H1 (cell line): ENCODE results near the gene TASP1. TPM values are rescaled to one million over a fixed set of nuclear protein-coding genes. Genes with fewer than 3 reads are reported as not detected.

Experiments
- CTCF ChIA-PET: fragments of 300-600 bp; sonication (Branson Sonifier 250); formaldehyde crosslinking; loops from one replicate; lab custom pipeline; 2021; ENCODE audit not compliant: partially characterized antibody; lab: Charles Lee
- POLR2A ChIA-PET: fragments of 300-600 bp; sonication (Branson Sonifier 250); formaldehyde crosslinking; loops from one replicate; lab custom pipeline; 2021; ENCODE audit warnings: inconsistent platforms; ENCODE audit not compliant: partially characterized antibody; lab: Charles Lee
- DNase-seq, 2 experiments: peaks; one replicate each; pipeline versions ENCODE4 v3.0.0 to v3.0.0-alpha.2; 2010 to 2022; ENCODE audit warnings: low spot score in 2 of 2, low read depth in 1 of 2, mixed read lengths in 1 of 2
- FAIRE-seq: peaks from 2 replicates; lab custom pipeline; 2011; peaks lifted over from hg19 to GRCh38; lab: Jason Lieb, UNC
- H2AFZ ChIP-seq: 2 replicates; pipeline ENCODE4 v1.8.1; 2012; ENCODE audit warnings: low read length, inconsistent platforms
- H2AK5ac ChIP-seq: 2 replicates; pipeline ENCODE4 v1.6.1; 2013; ENCODE audit warnings: low read depth, low read length
- H2BK120ac ChIP-seq: replicated peaks from 2 replicates; pipeline ENCODE3; 2013; ENCODE audit warnings: low read depth, low read length, inconsistent platforms
- H2BK12ac ChIP-seq: 2 replicates; pipeline ENCODE4 v1.6.1; 2013; ENCODE audit warnings: low read depth, low read length
- H2BK15ac ChIP-seq: 2 replicates; pipeline ENCODE4 v1.6.1; 2013; ENCODE audit warnings: low read length
- H2BK20ac ChIP-seq: 2 replicates; pipeline ENCODE4 v1.6.1; 2013; ENCODE audit warnings: low read length
- H2BK5ac ChIP-seq: 2 replicates; pipeline ENCODE4 v1.6.1; 2013; ENCODE audit warnings: low read depth, low read length
- H3K14ac ChIP-seq: 2 replicates; pipeline ENCODE4 v1.6.1; 2013; ENCODE audit warnings: inconsistent platforms; ENCODE audit not compliant: insufficient read length
- H3K18ac ChIP-seq: 2 replicates; pipeline ENCODE4 v1.6.1; 2013; ENCODE audit warnings: low read length; ENCODE audit errors: extremely low read depth
- H3K23ac ChIP-seq: 2 replicates; pipeline ENCODE4 v1.6.1; 2013; ENCODE audit warnings: inconsistent platforms; ENCODE audit not compliant: insufficient read length
- H3K23me2 ChIP-seq: 2 replicates; pipeline ENCODE4 v1.6.1; 2013; ENCODE audit warnings: low read depth, low read length
- H3K27ac ChIP-seq: 2 replicates; pipeline ENCODE4 v1.6.1; 2011; ENCODE audit warnings: low read depth, low read length, inconsistent platforms
- H3K27me3 ChIP-seq, 4 experiments: replicated peaks in 1 of 4; 1 replicate in 1 of 4; 2 replicates in 3 of 4; pipeline versions ENCODE4 v1.6.1 to v1.8.1; 2011 to 2013; ENCODE audit warnings: low read length in 3 of 4, mild to moderate bottlenecking in 3 of 4, inconsistent platforms in 2 of 4, mixed read lengths in 2 of 4, moderate library complexity in 1 of 4; ENCODE audit not compliant: control insufficient read depth in 3 of 4, insufficient read depth in 3 of 4; ENCODE audit errors: extremely low read depth in 1 of 4
- H3K36me3 ChIP-seq, 4 experiments: 2 replicates each; pipeline versions ENCODE4 v1.6.1 to v1.8.1; 2011 to 2013; ENCODE audit warnings: mild to moderate bottlenecking in 4 of 4, low read length in 3 of 4, moderate library complexity in 2 of 4, control low read depth in 1 of 4, inconsistent platforms in 1 of 4; ENCODE audit not compliant: insufficient read depth in 4 of 4, control insufficient read depth in 2 of 4
- H3K4ac ChIP-seq: replicated peaks from 2 replicates; pipeline ENCODE3; 2013; ENCODE audit warnings: low read length, low read depth, mixed read lengths, inconsistent platforms; ENCODE audit not compliant: insufficient read length
- H3K4me1 ChIP-seq, 4 experiments: replicated peaks in 1 of 4; 1 replicate in 1 of 4; 2 replicates in 3 of 4; pipeline versions ENCODE4 v1.6.1 to v1.8.1; 2011 to 2013; ENCODE audit warnings: low read length in 3 of 4, inconsistent platforms in 2 of 4, mixed read lengths in 1 of 4; ENCODE audit not compliant: insufficient read depth in 4 of 4, control insufficient read depth in 3 of 4
- H3K4me2 ChIP-seq, 2 experiments: 2 replicates each; pipeline versions ENCODE4 v1.6.1 to v1.8.1; 2011 to 2013; ENCODE audit warnings: low read depth in 2 of 2, low read length in 2 of 2, control low read depth in 1 of 2, inconsistent platforms in 1 of 2, mild to moderate bottlenecking in 1 of 2; ENCODE audit not compliant: insufficient read depth in 1 of 2
- H3K4me3 ChIP-seq, 4 experiments: fragments of 200-600, 300-600 bp in 1 of 4; sonication (generic), shearing (Covaris generic), sonication (Bioruptor Twin) in 1 of 4; 2 replicates each; pipeline versions ENCODE4 v1.5.1 to v1.8.1; 2011 to 2016; ENCODE audit warnings: low read length in 4 of 4, low read depth in 3 of 4, control low read depth in 2 of 4, inconsistent platforms in 2 of 4, mild to moderate bottlenecking in 2 of 4, mixed read lengths in 1 of 4, moderate library complexity in 1 of 4; ENCODE audit not compliant: insufficient read depth in 2 of 4; ENCODE audit errors: extremely low read depth in 1 of 4
- H3K56ac ChIP-seq: replicated peaks from 2 replicates; pipeline ENCODE3; 2013; ENCODE audit warnings: low read depth, mild to moderate bottlenecking, mixed read lengths, low read length, inconsistent platforms; ENCODE audit not compliant: insufficient read length
- H3K79me1 ChIP-seq: 2 replicates; pipeline ENCODE4 v1.6.1; 2013; ENCODE audit warnings: low read depth, low read length, control low read depth
- H3K79me2 ChIP-seq, 2 experiments: 2 replicates each; pipeline versions ENCODE4 v1.6.1 to v1.8.1; 2012 to 2013; ENCODE audit warnings: low read length in 2 of 2, mild to moderate bottlenecking in 2 of 2, inconsistent platforms in 1 of 2; ENCODE audit not compliant: insufficient read depth in 2 of 2, control insufficient read depth in 1 of 2
- H3K9ac ChIP-seq, 4 experiments: replicated peaks in 1 of 4; 1 replicate in 1 of 4; 2 replicates in 3 of 4; pipeline versions ENCODE4 v1.6.1 to v1.8.1; 2011 to 2013; ENCODE audit warnings: low read depth in 3 of 4, low read length in 3 of 4, control low read depth in 2 of 4, mild to moderate bottlenecking in 2 of 4, moderate library complexity in 2 of 4, inconsistent platforms in 1 of 4; ENCODE audit errors: extremely low read depth in 1 of 4
- H3K9me3 ChIP-seq, 2 experiments: 2 replicates each; pipeline versions ENCODE4 v1.6.1 to v1.8.1; 2012 to 2013; ENCODE audit warnings: mild to moderate bottlenecking in 2 of 2, moderate library complexity in 2 of 2, control low read depth in 1 of 2, inconsistent platforms in 1 of 2, low read depth in 1 of 2, low read length in 1 of 2, mixed read lengths in 1 of 2; ENCODE audit not compliant: insufficient read depth in 2 of 2
- H4K20me1 ChIP-seq, 2 experiments: replicated peaks in 1 of 2; 2 replicates each; pipeline versions ENCODE3 to v1.8.1; 2011 to 2013; ENCODE audit warnings: inconsistent platforms in 2 of 2, low read length in 2 of 2, mild to moderate bottlenecking in 1 of 2; ENCODE audit not compliant: insufficient read depth in 2 of 2, control insufficient read depth in 1 of 2
- H4K5ac ChIP-seq: 2 replicates; pipeline ENCODE4 v1.6.1; 2013; ENCODE audit warnings: low read length, low read depth, mixed read lengths, inconsistent platforms; ENCODE audit not compliant: insufficient read length
- H4K8ac ChIP-seq: 2 replicates; pipeline ENCODE4 v1.8.0; 2013; ENCODE audit warnings: mild to moderate bottlenecking, moderate library complexity, low read length, inconsistent platforms; ENCODE audit not compliant: insufficient read depth; ENCODE audit errors: extremely low read depth
- H4K91ac ChIP-seq: replicated peaks from 2 replicates; pipeline ENCODE3; 2013; ENCODE audit warnings: low read length, mixed read lengths, inconsistent platforms; ENCODE audit not compliant: insufficient read length
- CHD1 ChIP-seq: IDR thresholded peaks from 2 replicates; pipeline ENCODE4 v1.6.1; 2012; ENCODE audit warnings: low read depth, low read length, improper control_type of control experiment
- EGR1 ChIP-seq: IDR thresholded peaks from 2 replicates; pipeline ENCODE4 v1.6.1; 2011; ENCODE audit warnings: low read depth, low read length, borderline replicate concordance
- HDAC6 ChIP-seq: IDR thresholded peaks from one replicate; pipeline ENCODE4 v1.7.1; 2012; ENCODE audit warnings: low read depth, mild to moderate bottlenecking, inconsistent platforms, low read length, moderate library complexity
- JUND ChIP-seq: IDR thresholded peaks from 2 replicates; pipeline ENCODE4 v1.6.1; 2011; ENCODE audit warnings: mild to moderate bottlenecking, improper control_type of control experiment, low read length
- PHF8 ChIP-seq: fragments of 200-600 bp; sonication (generic); conservative IDR thresholded peaks from 2 replicates; pipeline ENCODE4 v1.7.1; 2012; ENCODE audit warnings: low read depth, mild to moderate bottlenecking, inconsistent platforms, low read length, moderate library complexity
- SRF ChIP-seq: IDR thresholded peaks from 2 replicates; pipeline ENCODE4 v1.6.1; 2011; ENCODE audit warnings: mild to moderate bottlenecking, low read depth, low read length, moderate library complexity
- TAF7 ChIP-seq: optimal IDR thresholded peaks from 2 replicates; pipeline ENCODE3; 2011; ENCODE audit warnings: low read depth, mild to moderate bottlenecking, inconsistent platforms, low read length, moderate library complexity, borderline replicate concordance
- TBP ChIP-seq: IDR thresholded peaks from 2 replicates; pipeline ENCODE4 v1.6.1; 2011; ENCODE audit warnings: low read depth, low read length, improper control_type of control experiment
- TEAD4 ChIP-seq: IDR thresholded peaks from 2 replicates; pipeline ENCODE4 v1.6.1; 2012; ENCODE audit warnings: low read depth, low read length, inconsistent platforms, mixed read lengths
- WGBS, 2 experiments: shearing (Covaris generic) in 1 of 2; methylation state at CpG; one replicate each; pipeline versions ENCODE4 v1.1.6 to v1.1.7; 2013 to 2015; ENCODE audit warnings: low lambda C conversion rate in 2 of 2, mixed read lengths in 2 of 2, inconsistent platforms in 1 of 2, low coverage in 1 of 2, missing lambda C conversion rate in 1 of 2; ENCODE audit not compliant: insufficient replicate concordance in 2 of 2, insufficient coverage in 1 of 2, insufficient read length in 1 of 2; ENCODE audit errors: extremely low coverage in 1 of 2, missing lambda C conversion rate in 1 of 2; 5-methylcytosine and 5-hydroxymethylcytosine counted together
- polyA plus RNA-seq, 7 experiments: library from polyadenylated mRNA; depleted of rRNA in 3 of 7; stranded (reverse) in 5 of 7; unstranded in 2 of 7; fragments of >200 nt in 5 of 7; fragments of 200-250 nt in 2 of 7; gene quantifications; 1 replicate in 5 of 7; 2 replicates in 1 of 7; 4 replicates in 1 of 7; pipeline versions ENCODE4 v1.2.1 to v1.2.3, GENCODE V29; 2011 to 2013; ENCODE audit warnings: missing spikeins in 2 of 7, mixed read lengths in 2 of 7
- total RNA-seq: library from RNA; stranded (reverse); fragmentation: NEBNext Ultra II Directional; extraction: Animal tissue kit (Norgen Biotek cat#: 25700); gene quantifications from 2 replicates; pipeline ENCODE4 v1.2.1, GENCODE V29; 2021
- TF ChIP-seq, protein P1 (sequence below), 3 experiments: IDR thresholded peaks; 1 replicate in 2 of 3; 2 replicates in 1 of 3; pipeline versions ENCODE4 v1.5.1 to v1.6.1; 2011; ENCODE audit warnings: low read length in 3 of 3, mild to moderate bottlenecking in 3 of 3, inconsistent platforms in 2 of 3, low read depth in 1 of 3, moderate library complexity in 1 of 3; ENCODE audit not compliant: insufficient read depth in 1 of 3; ENCODE audit errors: control extremely low read depth in 1 of 3

The TASP1 gene
- total and polyA plus RNA-seq, 2 of the 8 experiments (the other 6 are each of a cell fraction or from before 2014, with no cell fraction given), result 4.5 to 10.9 TPM

DNA sequence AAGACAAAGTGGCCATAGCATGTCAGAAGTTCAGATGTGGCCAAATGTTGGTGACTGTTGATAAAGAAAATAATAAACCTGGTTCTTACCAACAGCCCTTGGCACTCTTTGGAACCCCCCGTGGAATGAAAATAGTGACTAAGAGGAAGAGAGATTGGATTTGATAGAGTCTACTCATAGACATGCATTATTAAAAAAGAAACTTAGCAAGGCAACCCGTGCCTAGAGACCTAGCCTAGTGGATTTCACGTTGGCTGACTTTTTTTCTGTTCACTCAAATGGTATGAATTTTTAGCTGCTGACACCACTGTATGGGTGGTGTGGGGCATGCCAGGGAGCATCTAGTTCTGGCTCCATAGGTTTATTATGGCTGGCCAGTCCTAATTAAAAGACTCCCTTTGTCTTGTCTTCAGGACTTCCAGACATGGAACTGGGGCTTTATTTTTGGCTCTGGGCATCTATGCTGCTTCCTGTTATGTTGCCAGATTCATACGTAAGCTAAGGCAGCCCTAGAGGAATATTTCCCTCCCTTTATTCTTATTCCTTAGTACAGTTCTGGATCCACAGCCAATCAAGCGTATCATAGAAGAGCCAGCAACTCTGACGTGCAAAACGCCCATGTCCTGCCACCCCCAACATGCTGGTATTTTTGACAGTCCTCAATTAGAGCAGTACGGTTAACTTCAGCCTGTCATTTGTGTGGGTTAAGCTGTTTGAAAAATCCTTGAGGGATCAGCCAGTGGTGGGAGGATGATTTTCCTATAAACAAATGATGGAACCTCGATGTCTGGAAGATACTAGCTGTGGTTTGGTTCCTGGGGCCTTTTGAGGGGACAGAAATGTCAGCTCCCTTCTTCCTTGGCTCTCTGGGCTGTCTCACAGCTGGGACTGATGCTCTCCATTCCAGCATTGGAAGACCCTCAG, 290.2 kb downstream of the TASP1 start:
- H3K23me2 ChIP-seq, result no peaks in the 10 kb centered on the region
- FAIRE-seq (no peak), DNase-seq (no peak)
- H3K56ac ChIP-seq, result no peak overlapping the region
- H4K5ac ChIP-seq, result no peak overlapping the region
- no peak overlapping the region for H3K23ac ChIP-seq
- no peak overlapping the region for H4K91ac ChIP-seq
- H3K36me3 ChIP-seq, result no peaks in the 10 kb centered on the region
- POLR2A ChIA-PET, result no interaction called here
- 91% methylated on average over 9 of the region's 9 CpGs; no CpG with 5 or more reads in 1 of the 2 experiments for WGBS, 2 experiments
- H2BK120ac ChIP-seq, result no peak overlapping the region
- H3K27ac ChIP-seq, result no peak overlapping the region
- H2BK5ac ChIP-seq, result no peak overlapping the region
- no peaks in the 10 kb centered on the region for H4K20me1 ChIP-seq
- no peak overlapping the region for H2BK12ac ChIP-seq
- H3K9me3 ChIP-seq, result no peaks in the 10 kb centered on the region
- no peak overlapping the region for H2AFZ ChIP-seq
- no peak overlapping the region for H4K8ac ChIP-seq
- no peak overlapping the region for H2AK5ac ChIP-seq
- H3K14ac ChIP-seq, result no peak overlapping the region
- no peaks in the 10 kb centered on the region for H3K79me1 ChIP-seq
- H3K79me2 ChIP-seq, result no peaks in the 10 kb centered on the region
- H3K18ac ChIP-seq, result no peak overlapping the region
- no peak overlapping the region for H3K9ac ChIP-seq
- CTCF ChIA-PET, result interaction anchor here (0.9 to 1.3 kb wide), 2 partner anchors 24 to 198 kb away, joined by 3 to 4 read pairs; no protein-coding TSS in a partner anchor
- no peaks in the 10 kb centered on the region for H3K27me3 ChIP-seq
- no peaks in the 10 kb centered on the region; a peak in 1 of 7 replicates for H3K4me1 ChIP-seq
- H3K4ac ChIP-seq, result no peak overlapping the region
- H3K4me2 ChIP-seq, result no peak overlapping the region
- H3K4me3 ChIP-seq, result no peak overlapping the region
- no peak overlapping the region for H2BK20ac ChIP-seq
- no peak overlapping the region for H2BK15ac ChIP-seq
- TF ChIP-seq, protein P1, sequence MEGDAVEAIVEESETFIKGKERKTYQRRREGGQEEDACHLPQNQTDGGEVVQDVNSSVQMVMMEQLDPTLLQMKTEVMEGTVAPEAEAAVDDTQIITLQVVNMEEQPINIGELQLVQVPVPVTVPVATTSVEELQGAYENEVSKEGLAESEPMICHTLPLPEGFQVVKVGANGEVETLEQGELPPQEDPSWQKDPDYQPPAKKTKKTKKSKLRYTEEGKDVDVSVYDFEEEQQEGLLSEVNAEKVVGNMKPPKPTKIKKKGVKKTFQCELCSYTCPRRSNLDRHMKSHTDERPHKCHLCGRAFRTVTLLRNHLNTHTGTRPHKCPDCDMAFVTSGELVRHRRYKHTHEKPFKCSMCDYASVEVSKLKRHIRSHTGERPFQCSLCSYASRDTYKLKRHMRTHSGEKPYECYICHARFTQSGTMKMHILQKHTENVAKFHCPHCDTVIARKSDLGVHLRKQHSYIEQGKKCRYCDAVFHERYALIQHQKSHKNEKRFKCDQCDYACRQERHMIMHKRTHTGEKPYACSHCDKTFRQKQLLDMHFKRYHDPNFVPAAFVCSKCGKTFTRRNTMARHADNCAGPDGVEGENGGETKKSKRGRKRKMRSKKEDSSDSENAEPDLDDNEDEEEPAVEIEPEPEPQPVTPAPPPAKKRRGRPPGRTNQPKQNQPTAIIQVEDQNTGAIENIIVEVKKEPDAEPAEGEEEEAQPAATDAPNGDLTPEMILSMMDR (IDR thresholded peaks at IDR 0.05; ENCODE audit: control extremely low read depth in 1 of 3, insufficient read depth in 1 of 3, low read depth in 1 of 3, low read length in 3 of 3), result no peak
- TF ChIP-seq JUND, result no peak
- TF ChIP-seq TAF7, result no peak
- TF ChIP-seq EGR1, result no peak
- TF ChIP-seq TEAD4, result no peak
- no peak for TF ChIP-seq PHF8
- no peak for TF ChIP-seq TBP
- TF ChIP-seq CHD1, result no peak
- no peak for TF ChIP-seq HDAC6
- no peak for TF ChIP-seq SRF
